T-helper 17 cell (primary cell): ENCODE results near the gene QPCT. TPM values are rescaled to one million over a fixed set of nuclear protein-coding genes. Genes with fewer than 3 reads are reported as not detected.
"Not testable (repeated sequence)": the region's sequence is repeated elsewhere in the genome, so short reads cannot be mapped to it uniquely, and the experiment has no call there.

Experiments
- ATAC-seq: fragments of 150-1000 bp; cut with Tn5 transposase; 2 replicates; pipeline ENCODE4 v1.10.0; 2021; ENCODE audit warnings: mild to moderate bottlenecking, moderate library complexity
- DNase-seq, 3 donors: peaks; one replicate each; pipeline versions ENCODE4 v3.0.0 to v3.0.0-alpha.2; 2020 to 2021
- H3K9me3 ChIP-seq: one replicate; pipeline ENCODE4 v1.7.0; 2013; ENCODE audit warnings: low read length, mild to moderate bottlenecking; ENCODE audit not compliant: control insufficient read depth, poor library complexity, severe bottlenecking
- H3K27ac Mint-ChIP-seq: one replicate; pipeline ENCODE4 v1.8.0; 2022; ENCODE audit warnings: mild to moderate bottlenecking, moderate library complexity, mixed read lengths
- H3K27me3 Mint-ChIP-seq: one replicate; pipeline ENCODE4 v1.8.0; 2022; ENCODE audit warnings: mixed read lengths
- H3K36me3 Mint-ChIP-seq: one replicate; pipeline ENCODE4 v1.8.0; 2022; ENCODE audit warnings: low read depth, mixed read lengths
- H3K4me1 Mint-ChIP-seq: one replicate; pipeline ENCODE4 v1.8.0; 2022; ENCODE audit warnings: mild to moderate bottlenecking, mixed read lengths
- H3K4me3 Mint-ChIP-seq: one replicate; pipeline ENCODE4 v1.8.0; 2022; ENCODE audit warnings: mild to moderate bottlenecking, moderate library complexity, mixed read lengths
- total RNA-seq, 4 donors: library from RNA in 2 of 4; stranded (reverse) in 2 of 4; gene quantifications; one replicate each; pipeline ENCODE4 v1.2.3 and lab custom pipeline; 2022 to 2026

The QPCT gene
- total RNA-seq, 2 donors from 2014 or later, result 0.78 to 1.0 TPM

GRCh38 chr2:37375741-37376288 is 31.4 kb downstream of the QPCT start:
- Mint-ChIP-seq H3K27ac (no peak overlapping the region), H3K27me3 (peaks cover 50% of the 10 kb centered on the region), H3K36me3 (no peaks in the 10 kb centered on the region), H3K4me3 (peak overlapping the region; percentile 85), H3K4me1 (peaks cover 10% of the 10 kb centered on the region)
- H3K9me3 ChIP-seq, result no peaks in the 10 kb centered on the region
- DNase-seq (no peak), ATAC-seq (peak; percentile 15)

GRCh38 chr2:37376421-37377186 is 32.2 kb downstream of the QPCT start:
- Mint-ChIP-seq H3K36me3 (no peaks in the 10 kb centered on the region), H3K4me3 (peak overlapping the region; percentile 85), H3K4me1 (peaks cover 10% of the 10 kb centered on the region), H3K27me3 (peaks cover 49% of the 10 kb centered on the region), H3K27ac (no peak overlapping the region)
- H3K9me3 ChIP-seq, result no peaks in the 10 kb centered on the region
- no peak for DNase-seq
- peak; percentile 87 for ATAC-seq

DNA sequence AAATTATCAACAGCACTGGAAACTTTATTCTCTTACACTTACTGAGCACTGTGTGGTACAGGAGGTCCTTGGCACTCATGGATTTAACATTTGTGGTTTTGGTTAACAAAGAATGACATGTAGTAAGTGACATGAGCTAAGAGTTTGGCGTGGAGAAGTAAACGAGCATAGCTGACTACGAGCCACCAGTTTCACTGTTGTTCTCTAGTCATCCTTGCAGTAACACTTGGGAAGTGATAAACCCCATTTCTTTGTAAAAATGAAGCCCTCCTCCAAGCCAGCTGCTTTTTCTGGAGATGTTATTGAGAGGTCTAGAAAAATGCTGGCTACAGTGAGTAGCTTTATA is 32.7 kb downstream of the QPCT start:
- Mint-ChIP-seq H3K4me1 (peaks cover 10% of the 10 kb centered on the region), H3K27me3 (peaks cover 45% of the 10 kb centered on the region), H3K27ac (no peak overlapping the region), H3K4me3 (no peak overlapping the region), H3K36me3 (no peaks in the 10 kb centered on the region)
- H3K9me3 ChIP-seq, result no peaks in the 10 kb centered on the region
- DNase-seq (no peak), ATAC-seq (peak; percentile 39)

GRCh38 chr2:37378411-37378810 is 34.0 kb downstream of the QPCT start:
- Mint-ChIP-seq H3K4me1 (peaks cover 10% of the 10 kb centered on the region), H3K4me3 (no peak overlapping the region), H3K36me3 (no peaks in the 10 kb centered on the region), H3K27ac (no peak overlapping the region), H3K27me3 (peaks cover 37% of the 10 kb centered on the region)
- DNase-seq (no peak), ATAC-seq (no peak)
- H3K9me3 ChIP-seq, result no peaks in the 10 kb centered on the region

GRCh38 chr2:37379881-37380296 is 35.5 kb downstream of the QPCT start:
- Mint-ChIP-seq H3K27ac (no peak overlapping the region), H3K36me3 (no peaks in the 10 kb centered on the region), H3K4me3 (no peak overlapping the region), H3K4me1 (peaks cover 10% of the 10 kb centered on the region), H3K27me3 (peaks cover 28% of the 10 kb centered on the region)
- H3K9me3 ChIP-seq, result no peaks in the 10 kb centered on the region
- no peak for ATAC-seq
- DNase-seq, result no peak

DNA sequence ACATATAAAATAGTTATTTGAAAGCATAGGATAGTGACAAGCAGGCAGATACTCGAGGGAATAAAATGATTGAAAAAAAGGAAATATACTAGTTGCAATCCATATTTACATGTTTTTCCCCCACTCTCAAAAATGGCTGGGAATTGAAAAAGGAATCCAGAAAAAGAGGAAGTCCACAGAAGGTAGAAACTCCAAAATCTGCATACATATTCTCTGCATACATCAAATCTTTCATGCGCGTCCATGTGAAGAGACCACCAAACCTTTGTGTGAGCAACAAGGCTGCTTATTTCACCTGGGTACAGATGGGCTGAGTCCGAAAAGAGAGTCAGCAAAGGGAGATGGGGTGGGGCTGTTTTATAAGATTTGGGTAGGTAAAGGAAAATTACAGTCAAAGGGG is 36.4 kb downstream of the QPCT start:
- H3K4me3 Mint-ChIP-seq, H3K27ac Mint-ChIP-seq, H3K9me3 ChIP-seq, H3K36me3 Mint-ChIP-seq, DNase-seq, H3K4me1 Mint-ChIP-seq, ATAC-seq: not testable (repeated sequence)
- peaks cover 23% of the 10 kb centered on the region for H3K27me3 Mint-ChIP-seq

GRCh38 chr2:37384261-37384660 is 39.8 kb downstream of the QPCT start:
- H3K4me1 Mint-ChIP-seq, H3K27me3 Mint-ChIP-seq, H3K36me3 Mint-ChIP-seq, H3K27ac Mint-ChIP-seq, H3K9me3 ChIP-seq, DNase-seq, ATAC-seq, H3K4me3 Mint-ChIP-seq: not testable (repeated sequence)

DNA sequence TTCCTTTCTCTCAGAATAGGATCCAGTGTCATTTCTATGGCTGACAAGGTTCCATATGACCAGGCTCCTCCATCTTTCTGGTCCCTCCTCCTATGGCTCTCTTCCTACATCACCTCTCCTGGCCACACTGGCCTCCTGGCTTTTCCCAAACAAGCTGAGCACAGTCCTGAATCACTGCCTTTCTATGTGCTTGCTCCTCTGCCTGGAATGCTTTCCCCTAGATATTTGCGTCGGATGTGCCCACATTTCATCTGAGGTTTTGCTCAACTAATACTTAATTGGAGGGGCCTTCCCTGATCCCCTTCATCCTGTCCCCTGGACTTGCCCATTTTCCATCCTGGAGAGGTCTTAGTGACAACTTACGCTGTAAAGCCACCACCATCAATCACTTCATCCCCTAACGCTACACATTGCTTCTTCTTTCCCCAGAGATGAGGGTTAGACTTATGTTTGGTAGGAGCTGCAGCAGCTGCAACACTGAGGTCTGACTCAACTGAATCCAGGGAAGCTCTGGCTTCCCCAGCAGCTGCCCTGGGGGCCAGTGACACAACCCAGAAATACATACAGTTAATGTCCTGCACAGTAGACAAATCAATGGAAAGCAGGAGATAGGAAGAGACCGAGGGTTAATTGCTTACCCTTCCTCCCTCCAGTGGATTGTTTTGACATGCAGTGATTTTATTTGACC is 42.9 kb downstream of the QPCT start:
- no peaks in the 10 kb centered on the region for H3K36me3 Mint-ChIP-seq
- no peaks in the 10 kb centered on the region for H3K27me3 Mint-ChIP-seq
- no peaks in the 10 kb centered on the region for H3K9me3 ChIP-seq
- no peak for ATAC-seq
- no peak overlapping the region for H3K27ac Mint-ChIP-seq
- DNase-seq, result no peak
- no peak overlapping the region for H3K4me3 Mint-ChIP-seq
- H3K4me1 Mint-ChIP-seq, result peaks cover 15% of the 10 kb centered on the region

DNA sequence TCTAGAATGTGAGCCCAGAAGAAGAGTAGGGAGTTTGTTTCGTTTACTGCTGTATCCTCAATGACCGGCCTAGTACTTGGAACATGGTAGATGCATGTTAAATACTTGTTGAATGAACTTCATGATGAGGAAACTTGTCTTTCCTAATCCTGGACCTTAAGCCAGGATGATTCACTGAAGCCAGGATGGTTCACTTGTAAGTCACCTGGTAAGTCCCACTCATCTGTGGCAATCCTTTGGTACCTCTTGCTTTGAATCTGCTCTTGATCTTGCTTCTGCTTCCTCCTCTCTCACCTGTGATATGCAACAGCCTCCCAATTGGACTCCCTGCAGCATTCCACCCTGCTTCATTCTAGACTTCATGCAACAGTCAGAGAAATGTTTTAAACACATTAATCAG is 43.6 kb downstream of the QPCT start:
- no peaks in the 10 kb centered on the region for H3K9me3 ChIP-seq
- peaks cover 19% of the 10 kb centered on the region for H3K4me1 Mint-ChIP-seq
- no peaks in the 10 kb centered on the region for H3K36me3 Mint-ChIP-seq
- H3K4me3 Mint-ChIP-seq, result no peak overlapping the region
- H3K27ac Mint-ChIP-seq, result no peak overlapping the region
- no peaks in the 10 kb centered on the region for H3K27me3 Mint-ChIP-seq
- ATAC-seq (no peak), DNase-seq (no peak)

DNA sequence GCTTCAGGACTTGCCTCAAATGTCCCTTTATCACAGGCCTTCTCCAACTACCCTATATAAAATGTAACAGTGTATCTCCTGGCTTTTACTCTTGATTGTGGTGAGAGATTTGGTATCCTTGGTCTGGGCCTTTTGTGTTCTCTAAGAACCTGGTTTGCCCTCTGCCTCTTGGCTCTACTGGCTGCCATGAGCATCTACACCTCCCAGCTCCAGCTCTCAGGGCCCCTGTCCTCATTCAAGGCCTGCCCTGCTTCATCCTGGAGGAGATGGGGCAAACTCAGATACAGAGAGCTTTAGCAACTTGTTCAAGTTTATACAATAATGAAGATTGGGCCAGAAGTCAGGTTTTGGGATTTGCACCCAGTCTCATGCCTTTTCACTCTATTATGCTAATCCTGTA is 45.0 kb downstream of the QPCT start:
- no peak for DNase-seq
- no peaks in the 10 kb centered on the region for H3K36me3 Mint-ChIP-seq
- no peak for ATAC-seq
- no peaks in the 10 kb centered on the region for H3K27me3 Mint-ChIP-seq
- H3K4me1 Mint-ChIP-seq, result peaks cover 19% of the 10 kb centered on the region
- H3K4me3 Mint-ChIP-seq, result peak overlapping the region; percentile 81
- H3K9me3 ChIP-seq, result no peaks in the 10 kb centered on the region
- H3K27ac Mint-ChIP-seq, result no peak overlapping the region

- Mint-ChIP-seq H3K36me3 (no peaks in the 10 kb centered on the region), H3K4me3 (peak overlapping the region; percentile 81), H3K27ac (no peak overlapping the region), H3K27me3 (no peaks in the 10 kb centered on the region), H3K4me1 (peaks cover 19% of the 10 kb centered on the region)
- no peaks in the 10 kb centered on the region for H3K9me3 ChIP-seq
- ATAC-seq, result peak; percentile 97
- peak in 2 of 3 donors; percentile 33 to 34 for DNase-seq
These were observed 45.7 kb downstream of the QPCT start for GRCh38 chr2:37389989-37390765.

DNA sequence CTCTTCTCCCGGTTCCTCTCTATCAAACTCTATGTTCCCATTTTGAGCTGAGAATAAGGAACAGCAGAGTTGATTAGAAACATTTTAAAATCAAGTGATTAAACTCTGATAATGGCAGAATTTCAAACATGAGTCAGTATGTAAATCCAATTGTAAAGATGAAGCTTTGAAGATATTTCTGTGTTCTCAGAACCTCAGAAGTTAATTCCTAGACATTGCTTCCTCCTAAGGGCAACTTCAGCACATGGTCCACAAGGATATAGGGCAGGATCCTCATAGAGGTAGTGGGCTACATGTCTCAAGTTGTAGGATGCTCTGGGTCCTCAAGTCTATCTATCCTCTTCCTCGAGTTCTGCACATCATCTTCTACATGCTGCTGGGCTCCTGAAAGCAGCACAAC is 46.3 kb downstream of the QPCT start:
- H3K27ac Mint-ChIP-seq, result no peak overlapping the region
- no peaks in the 10 kb centered on the region for H3K9me3 ChIP-seq
- ATAC-seq (no peak), DNase-seq (no peak)
- peak overlapping the region; percentile 81 for H3K4me3 Mint-ChIP-seq
- peaks cover 20% of the 10 kb centered on the region for H3K4me1 Mint-ChIP-seq
- no peaks in the 10 kb centered on the region for H3K27me3 Mint-ChIP-seq
- H3K36me3 Mint-ChIP-seq, result no peaks in the 10 kb centered on the region

DNA sequence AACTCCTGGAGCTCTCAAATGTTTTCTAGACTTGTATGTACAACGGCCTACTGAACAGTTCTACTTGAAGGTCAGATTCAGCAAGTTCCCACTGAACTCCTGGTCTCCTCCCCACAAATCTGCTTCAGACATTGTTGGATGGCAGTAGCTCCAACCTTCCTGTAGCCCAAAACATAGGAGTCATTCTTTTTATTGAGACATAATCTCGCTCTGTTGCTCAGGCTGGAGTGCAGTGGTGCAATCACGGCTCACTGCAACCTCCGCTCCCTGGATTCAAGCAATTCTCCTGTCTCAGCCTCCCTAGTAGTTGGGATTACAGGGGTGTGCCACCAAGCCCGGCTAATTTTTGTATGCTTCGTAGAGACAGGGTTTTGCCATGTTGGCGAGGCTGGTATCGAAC is 47.3 kb downstream of the QPCT start:
- DNase-seq (no peak), ATAC-seq (no peak)
- peaks cover 21% of the 10 kb centered on the region for H3K4me1 Mint-ChIP-seq
- no peaks in the 10 kb centered on the region for H3K27me3 Mint-ChIP-seq
- H3K36me3 Mint-ChIP-seq, result no peaks in the 10 kb centered on the region
- H3K27ac Mint-ChIP-seq, result no peak overlapping the region
- H3K9me3 ChIP-seq, result no peaks in the 10 kb centered on the region
- H3K4me3 Mint-ChIP-seq, result no peak overlapping the region
